Body of pancreas (tissue), 4 donors: Measurements from ENCODE around the gene WRAP73. TPM values are rescaled to one million over a fixed set of nuclear protein-coding genes. Genes with fewer than 3 reads are reported as not detected.

Source experiments
- ATAC-seq: fragments of 150-250 bp; one replicate; pipeline ENCODE4 v1.9.1; 2016
- DNase-seq, 4 donors: peaks; one replicate each; pipeline ENCODE4 v3.0.0-alpha.2; 2019
- H3K27ac ChIP-seq, 4 donors: fragments of 200-600 bp; sonication (generic); 1 replicate in 3 of 4; 2 replicates in 1 of 4; pipeline versions ENCODE4 v1.5.1 to v1.6.1; 2016 to 2019; ENCODE audit warnings: mild to moderate bottlenecking in 1 of 4, mixed read lengths in 1 of 4, moderate library complexity in 1 of 4
- H3K27me3 ChIP-seq, 2 donors: fragments of 200-600 bp; sonication (generic); one replicate each; pipeline ENCODE4 v1.6.0; 2016; ENCODE audit warnings: mild to moderate bottlenecking in 1 of 2
- H3K36me3 ChIP-seq, 2 donors: fragments of 200-600 bp; sonication (generic); replicated peaks in 1 of 2; 2 replicates each; pipeline ENCODE4 v1.5.1; 2016; ENCODE audit warnings: low read depth in 2 of 2; ENCODE audit not compliant: insufficient read depth in 1 of 2
- H3K4me1 ChIP-seq: fragments of 200-600 bp; sonication (generic); one replicate; pipeline ENCODE4 v1.6.0; 2016
- H3K4me3 ChIP-seq, 2 donors: fragments of 200-600 bp; sonication (generic); 1 replicate in 1 of 2; 2 replicates in 1 of 2; pipeline ENCODE4 v1.5.1; 2016 to 2019
- H3K9me3 ChIP-seq, 3 donors: fragments of 200-600 bp; sonication (generic); 1 replicate in 2 of 3; 2 replicates in 1 of 3; pipeline ENCODE4 v1.5.1; 2016
- CTCF ChIP-seq, 7 experiments: fragments of 450-650 bp in 4 of 7; fragments of 200-600 bp in 3 of 7; sonication (generic) in 3 of 7; IDR thresholded peaks; one replicate each; pipeline ENCODE4 v1.5.1; 2016 to 2019; ENCODE audit warnings: antibody characterized with exemption in 7 of 7
- POLR2A ChIP-seq, 3 donors: fragments of 450-650 bp; IDR thresholded peaks; one replicate each; pipeline ENCODE4 v1.6.1; 2016; ENCODE audit warnings: antibody characterized with exemption in 3 of 3, mild to moderate bottlenecking in 2 of 3
- WGBS, 2 donors: methylation state at CpG; one replicate each; pipeline ENCODE4 v1.1.5; 2017; 5-methylcytosine and 5-hydroxymethylcytosine counted together
- intact Hi-C: fragments of 100-400 bp; cut with DNase I; formaldehyde crosslinking; loops from one replicate; pipeline ENCODE4 v1.15.1; 2023
- total RNA-seq, 2 donors: library from RNA; depleted of rRNA; stranded (reverse); fragments of >200 nt; gene quantifications; one replicate each; pipeline ENCODE4 v1.1.0, GENCODE V29; 2016

The WRAP73 gene
- total RNA-seq, 2 donors from 2014 or later: 7.8 to 35.6 TPM

GRCh38 chr1:3602375-3602774 lies 47.5 kb downstream of the WRAP73 start:
- ATAC-seq (no peak), DNase-seq (no peak)
- Histone ChIP-seq H3K4me1 (peaks cover 12% of the 10 kb centered on the region), H3K27me3 (no peaks in the 10 kb centered on the region), H3K4me3 (no peak overlapping the region), H3K9me3 (peaks cover 0 to 5% (median 0%) of the 10 kb centered on the region in 3 donors), H3K36me3 (no peaks in the 10 kb centered on the region), H3K27ac (no peak overlapping the region)
- no peak for TF ChIP-seq CTCF (IDR thresholded peaks at IDR 0.05)
- TF ChIP-seq POLR2A (IDR thresholded peaks at IDR 0.05): no peak
- intact Hi-C loops: no loop called here
- WGBS, 2 donors: 75 to 80% methylated on average over 3 to 21 of the region's 21 CpGs

DNA sequence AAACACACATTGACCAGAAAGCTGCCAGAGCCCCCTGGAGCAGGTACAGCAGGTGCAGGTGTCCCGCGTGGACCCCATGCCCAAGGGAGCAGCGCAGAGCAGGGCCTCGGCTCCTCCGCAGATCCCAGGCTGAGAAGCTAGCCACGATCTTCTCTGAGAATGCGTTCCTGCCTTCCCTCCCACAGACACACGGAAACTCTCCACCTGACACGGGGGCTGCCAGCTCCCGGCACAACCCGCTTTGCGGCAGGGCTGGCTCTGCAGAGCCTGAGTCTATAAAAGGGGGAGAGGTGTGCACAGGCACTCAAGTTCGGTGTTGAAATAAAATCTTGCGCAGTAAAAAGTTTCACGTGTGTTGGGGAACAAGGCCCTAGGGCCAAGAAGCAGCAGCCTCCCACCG lies 48.2 kb downstream of the WRAP73 start:
- no peak overlapping the region for H3K4me3 ChIP-seq
- no peaks in the 10 kb centered on the region for H3K36me3 ChIP-seq
- peaks cover 0 to 5% (median 0%) of the 10 kb centered on the region in 3 donors for H3K9me3 ChIP-seq
- no peak overlapping the region for H3K27ac ChIP-seq
- intact Hi-C loops: no loop called here
- WGBS, 2 donors: 59 to 64% methylated on average over 15 to 16 of the region's 16 CpGs
- peaks cover 12% of the 10 kb centered on the region for H3K4me1 ChIP-seq
- ATAC-seq (no peak), DNase-seq (no peak)
- no peaks in the 10 kb centered on the region for H3K27me3 ChIP-seq
- TF ChIP-seq POLR2A (IDR thresholded peaks at IDR 0.05) (no peak), CTCF (IDR thresholded peaks at IDR 0.05) (no peak)

DNA sequence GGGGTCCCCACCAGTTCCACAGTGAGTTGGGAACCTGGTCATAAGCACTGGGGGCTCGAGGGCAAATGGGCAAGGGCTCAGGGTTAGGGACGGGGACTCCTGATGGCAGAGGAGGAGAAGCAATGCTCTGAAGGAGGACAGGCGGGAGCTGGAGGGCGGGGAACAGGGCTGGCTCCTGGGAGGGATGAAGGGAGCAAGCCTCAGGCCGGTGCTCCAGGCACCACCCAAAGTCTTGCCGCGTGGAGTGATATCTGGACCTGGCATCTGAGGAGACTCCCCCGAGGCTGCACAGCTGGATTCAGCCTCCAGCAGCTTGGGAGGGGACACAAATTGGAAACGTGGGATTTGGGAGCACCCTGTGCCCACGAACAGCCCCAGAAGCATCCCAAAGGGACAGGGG lies 49.5 kb downstream of the WRAP73 start:
- no peaks in the 10 kb centered on the region for H3K27me3 ChIP-seq
- WGBS, 2 donors: 68 to 72% methylated on average over 10 of the region's 10 CpGs
- DNase-seq (no peak), ATAC-seq (no peak)
- no peaks in the 10 kb centered on the region for H3K36me3 ChIP-seq
- H3K4me3 ChIP-seq: no peak overlapping the region
- TF ChIP-seq POLR2A (IDR thresholded peaks at IDR 0.05) (no peak), CTCF (IDR thresholded peaks at IDR 0.05) (no peak)
- H3K4me1 ChIP-seq: peaks cover 12% of the 10 kb centered on the region
- no peak overlapping the region for H3K27ac ChIP-seq
- peaks cover 0 to 5% (median 0%) of the 10 kb centered on the region in 3 donors for H3K9me3 ChIP-seq
- intact Hi-C loops: no loop called here

DNA sequence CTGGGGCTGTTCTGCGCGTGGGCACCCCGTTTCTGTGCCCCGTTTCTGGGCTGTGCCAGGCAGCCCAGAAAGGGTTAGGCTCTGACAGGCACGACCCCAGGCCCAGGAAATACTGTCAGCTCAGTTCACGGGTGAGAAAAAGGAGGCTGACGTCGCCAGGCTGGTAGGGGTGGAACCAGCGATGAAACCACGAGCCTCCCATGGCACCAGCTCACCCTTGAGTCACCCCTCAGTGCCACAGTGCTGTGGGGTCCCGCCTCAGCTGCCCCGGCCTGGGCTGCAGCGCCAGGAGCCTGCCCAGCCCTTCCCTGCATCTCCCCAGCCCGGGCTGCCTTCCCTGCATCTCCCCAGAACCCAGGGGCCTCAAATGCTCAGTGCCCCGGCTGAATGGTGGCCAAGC lies 50.1 kb downstream of the WRAP73 start:
- Histone ChIP-seq H3K4me1 (peaks cover 12% of the 10 kb centered on the region), H3K9me3 (peaks cover 0 to 5% (median 0%) of the 10 kb centered on the region in 3 donors), H3K36me3 (no peaks in the 10 kb centered on the region), H3K27me3 (no peaks in the 10 kb centered on the region), H3K27ac (no peak overlapping the region), H3K4me3 (no peak overlapping the region)
- intact Hi-C loops: no loop called here
- no peak for ATAC-seq
- TF ChIP-seq POLR2A (IDR thresholded peaks at IDR 0.05): no peak
- no peak for TF ChIP-seq CTCF (IDR thresholded peaks at IDR 0.05)
- no peak for DNase-seq
- 72 to 75% methylated on average over 10 to 15 of the region's 15 CpGs for WGBS, 2 donors

DNA sequence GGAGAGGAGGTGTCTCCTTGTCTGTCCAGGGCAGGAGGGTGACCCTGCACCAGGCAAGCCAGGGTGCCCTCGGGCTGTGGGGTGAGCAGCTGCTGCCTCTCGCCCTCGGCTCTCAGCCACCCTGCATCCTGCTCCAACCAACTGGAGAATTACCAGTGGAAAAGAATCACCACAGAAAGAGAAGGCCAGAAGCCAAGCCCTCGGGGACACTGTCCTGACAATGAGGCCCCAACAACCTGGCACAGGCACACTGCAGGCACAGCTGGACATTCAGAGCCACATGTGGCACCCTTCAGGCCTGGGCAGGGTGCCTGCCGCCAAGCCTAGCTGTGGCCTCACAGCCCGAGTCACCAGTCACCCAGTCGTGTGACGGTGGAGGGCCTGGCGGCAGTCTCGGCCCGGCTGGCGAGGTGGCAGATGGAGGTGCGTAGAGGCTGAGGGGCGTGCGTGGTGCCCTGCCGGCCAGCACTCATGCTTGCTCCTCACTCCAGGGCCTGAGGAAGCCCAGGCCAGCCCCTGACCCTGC lies 50.6 kb downstream of the WRAP73 start:
- no peak for TF ChIP-seq CTCF (IDR thresholded peaks at IDR 0.05)
- no peak for TF ChIP-seq POLR2A (IDR thresholded peaks at IDR 0.05)
- no peaks in the 10 kb centered on the region for H3K36me3 ChIP-seq
- ATAC-seq: no peak
- WGBS, 2 donors: 73% methylated on average over 16 of the region's 16 CpGs; no CpG with 5 or more reads in 1 of the 2 donors
- H3K27ac ChIP-seq: no peak overlapping the region
- no peak for DNase-seq
- intact Hi-C loops: no loop called here
- peaks cover 12% of the 10 kb centered on the region for H3K4me1 ChIP-seq
- H3K4me3 ChIP-seq: no peak overlapping the region
- no peaks in the 10 kb centered on the region for H3K27me3 ChIP-seq
- H3K9me3 ChIP-seq: peaks cover 0 to 5% (median 0%) of the 10 kb centered on the region in 3 donors
